Psoas muscle (tissue), 8 donors: ENCODE measurements around the gene PPFIA1. TPM values are rescaled to one million over a fixed set of nuclear protein-coding genes. Genes with fewer than 3 reads are reported as not detected.

Source experiments
- ATAC-seq, 4 donors: fragments of 200-7000 bp; cut with Tn5 transposase; one replicate each; pipeline ENCODE4 v1.9.1; 2020; ENCODE audit warnings: moderate library complexity in 3 of 4, mild to moderate bottlenecking in 2 of 4
- DNase-seq, 2 donors: peaks; one replicate each; pipeline ENCODE4 v3.0.0-alpha.2; 2020
- H3K27ac ChIP-seq: fragments of 200-600 bp; one replicate; pipeline ENCODE4 v1.8.0; 2022
- H3K27me3 ChIP-seq, 3 donors: fragments of 200-600 bp in 1 of 3; one replicate each; pipeline versions ENCODE4 v1.6.1 to v1.8.0; 2013 to 2022; ENCODE audit warnings: low read length in 2 of 3, mild to moderate bottlenecking in 2 of 3, moderate library complexity in 1 of 3; ENCODE audit not compliant: insufficient read depth in 3 of 3
- H3K36me3 ChIP-seq, 2 donors: fragments of 200-600 bp in 1 of 2; one replicate each; pipeline versions ENCODE4 v1.6.1 to v1.8.0; 2013 to 2022; ENCODE audit warnings: low read depth in 1 of 2, mild to moderate bottlenecking in 1 of 2, moderate library complexity in 1 of 2; ENCODE audit not compliant: insufficient read depth in 1 of 2
- H3K4me1 ChIP-seq: fragments of 200-600 bp; one replicate; pipeline ENCODE4 v1.8.0; 2022
- H3K4me3 ChIP-seq: fragments of 200-600 bp; one replicate; pipeline ENCODE4 v1.8.0; 2022; ENCODE audit warnings: mild to moderate bottlenecking
- H3K9me3 ChIP-seq: fragments of 200-600 bp; one replicate; pipeline ENCODE4 v1.8.0; 2022
- CTCF ChIP-seq: fragments of 200-600 bp; IDR thresholded peaks from one replicate; pipeline ENCODE4 v1.8.0; 2022; ENCODE audit warnings: antibody characterized with exemption
- WGBS, 3 donors: extraction: QIAGEN DNeasy Blood & Tissue Kit; methylation state at CpG; one replicate each; pipeline versions ENCODE4 v1.1.6 to v1.1.7; 2013; 5-methylcytosine and 5-hydroxymethylcytosine counted together
- intact Hi-C, 2 donors: fragments of 100-400 bp; cut with DNase I; formaldehyde crosslinking; loops; one replicate each; pipeline versions ENCODE4 v1.11.0 to v1.14.2; 2022
- polyA plus RNA-seq, 3 donors: library from polyadenylated mRNA; stranded (reverse); fragments of 200-250 nt; gene quantifications; one replicate each; pipeline ENCODE4 v1.2.3, GENCODE V29; 2013
- total RNA-seq, 4 donors: library from RNA; stranded (reverse); fragmentation: NEBNext Ultra II Directional in 2 of 4; extraction: Animal tissue kit (Norgen Biotek cat#: 25700) in 2 of 4; gene quantifications; one replicate each; pipeline versions ENCODE4 v1.2.1 to v1.2.4, GENCODE V29; 2021 to 2023
- donor health status: healthy with polysubstance abuse.
- donor health status: DM: no; HTN: no; CAD: no; lungs with moderate emphysema.
- donor health status: Bipolar disorder and iron deficiency.
- donor health status: healthy.
- donor health status: DM: yes; HTN: yes; CAD: no.
- donor health status: DM: no; HTN: no; CAD: no.
- donor health status: DM: no; HTN: no; CAD: no.
- donor health status: DM: yes; HTN: yes; CAD: no.

Gene PPFIA1
- total and polyA plus RNA-seq, 7 donors = 16.7 to 49.5 (median 34.3) TPM

- Histone ChIP-seq H3K4me1 (no peaks in the 10 kb centered on the region), H3K27me3 (no peaks in the 10 kb centered on the region), H3K36me3 (peaks cover 23 to 100% of the 10 kb centered on the region in 2 donors), H3K4me3 (no peak overlapping the region), H3K9me3 (no peaks in the 10 kb centered on the region), H3K27ac (no peak overlapping the region)
- DNase-seq = no peak
- ATAC-seq = no peak
- intact Hi-C loops = no loop called here
- WGBS, 3 donors = 92 to 95% (median 94%) methylated on average over 12 of the region's 12 CpGs
- no peak for TF ChIP-seq CTCF
These were observed 147.6 kb downstream of the PPFIA1 start for GRCh38 chr11:70418130-70418529.

- no peak for DNase-seq
- no peak for ATAC-seq
- Histone ChIP-seq H3K27me3 (no peaks in the 10 kb centered on the region), H3K4me1 (no peaks in the 10 kb centered on the region), H3K36me3 (peaks cover 19 to 99% of the 10 kb centered on the region in 2 donors), H3K9me3 (no peaks in the 10 kb centered on the region), H3K27ac (no peak overlapping the region), H3K4me3 (no peak overlapping the region)
- no peak for TF ChIP-seq CTCF
- WGBS, 3 donors = 91 to 96% (median 96%) methylated on average over 17 of the region's 17 CpGs
- intact Hi-C loops = no loop called here
These were observed 149.0 kb downstream of the PPFIA1 start for GRCh38 chr11:70419307-70420007.

- WGBS, 3 donors = 87 to 89% (median 88%) methylated on average over 14 of the region's 14 CpGs
- ATAC-seq = no peak
- intact Hi-C loops = no loop called here
These were observed 149.5 kb downstream of the PPFIA1 start for GRCh38 chr11:70420008-70420464.

GRCh38 chr11:70420496-70420895 is 150.0 kb downstream of the PPFIA1 start:
- TF ChIP-seq CTCF = no peak

More at GRCh38 chr11:70420008-70420464, 149.5 kb downstream of the PPFIA1 start:
- H3K9me3 ChIP-seq = no peaks in the 10 kb centered on the region
- H3K36me3 ChIP-seq = peaks cover 19 to 98% of the 10 kb centered on the region in 2 donors
- H3K4me1 ChIP-seq = no peaks in the 10 kb centered on the region
- H3K4me3 ChIP-seq = no peak overlapping the region
- no peak for DNase-seq
- no peak overlapping the region for H3K27ac ChIP-seq
- no peak for TF ChIP-seq CTCF
- H3K27me3 ChIP-seq = no peaks in the 10 kb centered on the region

More at GRCh38 chr11:70420496-70420895, 150.0 kb downstream of the PPFIA1 start:
- Histone ChIP-seq H3K4me3 (no peak overlapping the region), H3K9me3 (no peaks in the 10 kb centered on the region), H3K4me1 (no peaks in the 10 kb centered on the region), H3K27ac (no peak overlapping the region), H3K36me3 (peaks cover 19 to 98% of the 10 kb centered on the region in 2 donors), H3K27me3 (no peaks in the 10 kb centered on the region)
- WGBS, 3 donors = 79 to 92% (median 88%) methylated on average over 9 of the region's 9 CpGs
- intact Hi-C loops = no loop called here
- ATAC-seq = no peak
- no peak for DNase-seq
